HG03066 (cell line): ENCODE results near the gene WRAP53.

Experiments used
- ATAC-seq: cut with Tn5 transposase; IDR thresholded peaks from one replicate; pipeline ENCODE4 v1.9.1; 2021; ENCODE audit warnings: low read depth; ENCODE audit not compliant: unreplicated experiment

The WRAP53 gene

DNA sequence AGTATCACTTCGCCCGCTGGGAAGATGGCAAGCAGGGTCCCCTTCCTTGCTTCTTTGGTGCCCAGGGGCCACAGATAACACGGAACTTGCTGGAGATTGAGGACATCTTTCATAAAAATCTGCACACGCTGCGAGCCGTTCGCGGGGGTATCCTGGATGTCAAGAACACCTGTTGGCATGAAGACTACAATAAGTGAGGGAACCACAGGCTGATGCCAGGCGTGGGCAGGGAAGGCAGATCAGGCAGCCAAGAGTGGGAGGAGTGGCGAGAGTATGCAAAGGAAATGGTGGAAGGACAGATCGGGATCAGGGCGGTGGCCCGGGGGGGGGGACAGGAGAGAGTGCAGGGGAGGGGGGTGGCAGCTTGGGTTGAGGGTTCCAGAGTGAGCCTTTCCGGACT, 51.5 kb downstream of the WRAP53 start:
- no peak for ATAC-seq

DNA sequence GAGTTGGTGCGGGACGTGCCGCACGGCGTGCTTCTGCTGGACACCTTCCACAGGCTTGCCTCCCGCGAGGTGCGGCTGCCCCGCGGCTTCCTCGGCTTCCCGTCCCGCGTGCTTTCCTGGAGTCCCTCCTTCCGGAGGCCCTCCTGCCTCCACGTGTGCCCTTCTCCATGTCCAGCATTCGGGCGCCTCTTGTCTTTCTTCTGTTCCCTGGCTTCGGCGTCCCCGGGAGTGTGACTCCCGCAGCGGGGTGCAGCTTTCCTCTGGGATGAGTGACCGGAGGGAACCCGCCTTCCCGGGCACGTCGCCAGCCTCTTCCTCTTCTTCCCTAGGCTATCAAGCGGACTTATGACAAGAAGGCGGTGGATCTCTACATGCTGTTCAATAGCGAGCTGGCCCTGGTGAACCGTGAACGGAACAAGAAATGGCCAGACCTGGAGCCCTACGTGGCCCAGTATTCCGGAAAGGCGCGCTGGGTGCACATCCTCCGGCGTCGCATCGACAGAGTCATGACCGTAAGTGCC, 52.3 kb downstream of the WRAP53 start:
- ATAC-seq, result no peak

DNA sequence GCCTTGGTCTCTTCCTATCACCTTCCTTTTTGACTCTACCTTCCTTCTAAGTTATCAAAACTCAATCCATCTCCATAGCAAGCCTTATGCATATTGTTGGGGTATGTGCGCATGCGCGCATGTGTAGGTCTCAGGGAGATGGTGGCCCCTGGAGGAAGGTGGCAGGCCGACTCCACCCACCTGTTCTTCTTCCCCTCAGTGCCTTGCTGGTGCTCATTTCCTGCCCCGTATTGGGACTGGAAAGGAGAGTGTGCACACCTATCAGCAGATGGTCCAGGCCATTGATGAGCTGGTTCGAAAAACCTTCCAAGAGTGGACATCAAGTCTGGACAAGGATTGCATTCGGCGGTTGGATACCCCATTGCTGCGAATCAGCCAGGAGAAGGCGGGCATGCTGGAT, 54.5 kb downstream of the WRAP53 start:
- ATAC-seq, result no peak

DNA sequence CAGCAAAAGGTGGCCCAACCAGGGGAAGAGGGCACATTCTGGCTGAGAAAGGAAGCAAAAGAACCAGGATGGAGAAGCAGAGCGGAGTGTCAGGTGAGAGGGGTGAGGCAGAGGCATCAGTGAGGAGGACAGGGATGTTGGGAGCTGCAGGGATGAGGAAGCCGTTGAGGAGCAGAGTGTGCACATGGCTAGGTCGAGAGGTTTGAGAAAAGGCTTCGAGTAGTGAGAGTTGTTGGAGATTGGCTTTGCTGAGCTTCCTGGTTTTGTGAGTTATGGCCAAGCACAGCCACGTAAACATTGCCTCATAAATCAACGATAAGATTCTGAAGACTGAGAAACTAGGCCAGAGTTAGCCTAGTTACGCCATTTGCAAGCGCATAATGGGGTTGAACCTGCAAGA, 56.1 kb downstream of the WRAP53 start:
- ATAC-seq, result no peak

DNA sequence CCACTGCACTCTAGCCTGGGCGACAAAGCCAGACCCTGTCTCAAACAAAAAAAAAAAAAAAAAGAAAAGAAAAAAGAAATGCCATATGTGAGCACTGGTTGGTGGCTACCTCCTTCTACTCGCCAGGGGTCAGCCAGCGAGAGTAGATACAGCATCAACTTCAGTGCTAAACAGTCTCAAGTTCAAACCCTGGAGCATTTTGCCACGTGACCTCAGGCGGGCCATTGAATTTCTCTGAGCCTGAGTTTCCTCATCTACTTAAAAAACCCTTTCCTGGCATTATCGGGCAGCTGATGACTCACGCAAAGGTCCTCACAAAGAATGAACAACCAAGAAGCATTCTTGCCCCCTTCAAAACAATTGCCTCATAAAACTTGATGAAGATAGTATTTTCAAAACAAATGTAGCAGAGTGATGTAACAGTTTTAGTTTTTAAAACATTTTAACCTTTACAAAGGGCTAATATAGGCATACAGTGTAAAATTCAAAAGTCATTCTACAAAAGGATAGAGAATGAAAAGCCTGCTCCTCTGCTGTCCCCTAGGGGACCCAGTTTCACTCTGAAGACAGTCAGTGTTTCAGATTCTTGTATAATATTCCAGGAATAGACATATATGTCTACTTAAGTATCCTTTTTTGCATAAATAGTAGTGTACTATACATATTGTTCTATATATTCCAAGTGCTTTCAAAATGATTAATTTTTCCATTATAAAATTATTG, 57.6 kb downstream of the WRAP53 start:
- ATAC-seq, result no peak

DNA sequence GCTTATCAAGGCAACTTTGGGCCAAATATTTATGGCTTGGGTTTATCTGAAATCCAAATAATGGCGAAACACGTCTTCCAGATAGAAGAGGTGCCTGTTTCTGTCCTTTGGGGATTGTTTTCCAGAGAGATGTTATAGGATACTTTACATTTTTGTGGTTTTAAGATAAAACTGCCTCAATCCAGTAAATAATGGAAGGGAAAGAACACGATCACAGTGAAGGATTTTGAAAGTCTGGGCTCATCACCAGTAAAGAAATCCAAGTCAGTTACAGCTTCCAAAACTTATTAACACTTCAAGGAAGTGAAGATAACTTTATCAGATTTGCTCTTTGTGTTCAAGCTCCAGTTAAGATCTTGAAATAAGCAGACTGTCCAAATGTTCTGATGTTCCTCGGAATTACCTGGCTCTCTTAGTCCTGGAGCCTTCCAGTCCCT, 59.4 kb downstream of the WRAP53 start:
- no peak for ATAC-seq

DNA sequence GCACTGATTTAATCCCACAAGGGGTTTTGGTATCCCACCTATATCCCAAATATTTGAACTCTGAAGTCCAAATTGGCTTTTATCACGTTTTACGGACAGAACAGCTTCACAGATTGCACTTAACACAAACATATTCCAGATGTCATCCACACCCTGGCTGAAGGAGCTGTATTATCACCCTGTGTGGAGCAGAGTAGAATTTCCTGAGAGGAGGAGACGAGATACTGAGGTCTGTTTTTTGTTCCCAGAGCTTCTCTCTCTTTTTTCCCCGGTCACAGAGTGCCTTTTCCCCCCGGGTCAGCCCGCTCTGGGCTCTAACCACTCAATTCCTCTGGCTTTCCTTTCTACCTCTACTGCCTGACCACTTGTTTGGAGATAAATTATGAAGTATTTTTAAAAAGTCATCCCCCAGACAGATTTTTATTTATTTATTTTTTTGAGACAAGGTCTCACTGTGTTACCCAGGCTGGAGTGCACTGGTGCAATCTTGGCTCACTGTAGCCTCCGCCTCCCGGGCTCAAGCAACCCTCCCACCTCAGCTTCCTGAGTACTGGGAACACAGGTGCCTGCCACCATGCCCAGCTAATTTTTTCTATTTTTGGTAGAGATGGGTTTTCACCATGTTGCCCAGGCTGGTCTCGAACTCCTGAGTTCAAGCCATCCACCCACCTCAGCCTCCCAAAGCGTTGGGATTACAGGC, 59.9 kb downstream of the WRAP53 start:
- no peak for ATAC-seq

DNA sequence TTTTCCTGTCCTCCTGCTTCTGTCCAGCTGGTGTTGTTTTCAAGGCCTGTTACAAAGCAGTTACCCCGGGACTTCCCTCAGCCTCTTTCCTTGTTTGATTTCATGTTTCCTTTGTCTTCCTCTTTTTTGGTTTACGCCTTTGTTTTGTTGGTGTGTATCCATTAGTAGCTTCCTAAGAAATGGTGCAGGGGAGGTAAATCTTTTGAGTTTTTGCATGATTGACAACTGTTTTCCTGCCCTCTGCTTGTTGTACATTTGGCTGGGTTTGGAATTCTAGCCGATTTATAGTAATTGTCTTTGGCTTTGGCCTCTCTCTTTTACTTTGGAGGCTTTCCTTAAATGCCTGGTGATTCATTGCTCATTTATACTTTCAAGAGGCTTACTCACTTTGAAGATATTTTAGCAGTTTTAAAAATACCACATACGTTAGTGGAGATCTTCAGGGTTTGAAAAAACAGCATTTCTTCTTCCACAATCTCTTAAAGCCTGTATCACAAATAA, 62.1 kb downstream of the WRAP53 start:
- no peak for ATAC-seq
